HEK293 (cell line): Measurements from ENCODE around the gene PRKACG.

Experiments used
- CTCF ChIP-seq: fragments of 450-650 bp; formaldehyde crosslinking; IDR thresholded peaks from 2 replicates; pipeline ENCODE4 v1.5.1; 2016; ENCODE audit warnings: missing biosample characterization, missing genetic modification characterization
- ZNF514 ChIP-seq: fragments of 450-650 bp; formaldehyde crosslinking; IDR thresholded peaks from 2 replicates; pipeline ENCODE4 v1.5.1; 2016; ENCODE audit warnings: missing biosample characterization, missing genetic modification characterization

- no peak for TF ChIP-seq CTCF
- TF ChIP-seq ZNF514: no peak
These were observed 46.1 kb downstream of the PRKACG start for GRCh38 chr9:68967800-68968199.
